ENCODE data around the gene POLR2B.

- no peak for TF ChIP-seq POLR2A (IDR thresholded peaks at IDR 0.05; ENCODE audit: low read depth, low read length)
- TF ChIP-seq POU2F2 (IDR thresholded peaks at IDR 0.05; ENCODE audit: low read depth, low read length) = no peak
Measured at GRCh38 chr4:57018980-57019379, 40.3 kb downstream of the POLR2B start.

Measured in GM12891 (cell line).